HEK293 (cell line): Measurements from ENCODE around the gene CHST2.

Experiments used
- HOXA7 ChIP-seq: sonication (generic); formaldehyde crosslinking; IDR thresholded peaks from 2 replicates; pipeline ENCODE4 v1.8.1; 2022; ENCODE audit warnings: missing genetic modification reagents, borderline replicate concordance
- OSR2 ChIP-seq: fragments of 450-650 bp; formaldehyde crosslinking; IDR thresholded peaks from 2 replicates; pipeline ENCODE4 v1.5.1; 2016; ENCODE audit warnings: missing biosample characterization, missing genetic modification characterization
- SCRT1 ChIP-seq: fragments of 450-650 bp; formaldehyde crosslinking; IDR thresholded peaks from 2 replicates; pipeline ENCODE4 v1.5.1; 2016; ENCODE audit warnings: missing biosample characterization, missing genetic modification characterization, borderline replicate concordance
- SP3 ChIP-seq: fragments of 450-650 bp; formaldehyde crosslinking; IDR thresholded peaks from 2 replicates; pipeline ENCODE4 v1.5.1; 2016; ENCODE audit warnings: missing biosample characterization, missing genetic modification characterization
- WT1 ChIP-seq: fragments of 450-650 bp; formaldehyde crosslinking; IDR thresholded peaks from 2 replicates; pipeline ENCODE4 v1.5.1; 2016; ENCODE audit warnings: missing biosample characterization, missing genetic modification characterization
- ZEB2 ChIP-seq: fragments of 450-650 bp; formaldehyde crosslinking; IDR thresholded peaks from 2 replicates; pipeline ENCODE4 v1.5.1; 2016; ENCODE audit warnings: missing biosample characterization, missing genetic modification characterization
- ZFP69B ChIP-seq: fragments of 450-650 bp; formaldehyde crosslinking; IDR thresholded peaks from 2 replicates; pipeline ENCODE4 v1.5.1; 2016; ENCODE audit warnings: missing biosample characterization, missing genetic modification characterization
- ZNF132 ChIP-seq: fragments of 450-650 bp; formaldehyde crosslinking; IDR thresholded peaks from 2 replicates; pipeline ENCODE4 v1.5.1; 2017; ENCODE audit warnings: missing biosample characterization, missing genetic modification characterization, borderline replicate concordance
- ZNF138 ChIP-seq: fragments of 450-650 bp; formaldehyde crosslinking; IDR thresholded peaks from 2 replicates; pipeline ENCODE4 v1.5.1; 2016; ENCODE audit warnings: missing biosample characterization, missing genetic modification characterization, borderline replicate concordance
- ZNF146 ChIP-seq: fragments of 450-650 bp; formaldehyde crosslinking; IDR thresholded peaks from 2 replicates; pipeline ENCODE4 v1.5.1; 2016; ENCODE audit warnings: missing biosample characterization, missing genetic modification characterization
- ZNF16 ChIP-seq: fragments of 450-650 bp; formaldehyde crosslinking; IDR thresholded peaks from 2 replicates; pipeline ENCODE4 v1.5.1; 2016; ENCODE audit warnings: low read depth, missing biosample characterization, missing genetic modification characterization
- ZNF174 ChIP-seq: fragments of 450-650 bp; formaldehyde crosslinking; IDR thresholded peaks from 2 replicates; pipeline ENCODE4 v1.5.0; 2017; ENCODE audit warnings: missing biosample characterization, mild to moderate bottlenecking, missing genetic modification characterization
- ZNF302 ChIP-seq: fragments of 450-650 bp; formaldehyde crosslinking; IDR thresholded peaks from 2 replicates; pipeline ENCODE4 v1.5.1; 2016; ENCODE audit warnings: missing biosample characterization, missing genetic modification characterization, low read depth
- ZNF311 ChIP-seq: fragments of 450-650 bp; formaldehyde crosslinking; IDR thresholded peaks from 2 replicates; pipeline ENCODE4 v1.5.1; 2017; ENCODE audit warnings: missing biosample characterization, missing genetic modification characterization, borderline replicate concordance
- ZNF473 ChIP-seq: fragments of 450-650 bp; formaldehyde crosslinking; IDR thresholded peaks from 2 replicates; pipeline ENCODE4 v1.5.1; 2017; ENCODE audit warnings: missing biosample characterization, missing genetic modification characterization
- ZNF530 ChIP-seq: fragments of 450-650 bp; formaldehyde crosslinking; IDR thresholded peaks from 2 replicates; pipeline ENCODE4 v1.5.1; 2016; ENCODE audit warnings: low read depth, missing biosample characterization, missing genetic modification characterization
- ZNF560 ChIP-seq: fragments of 450-650 bp; formaldehyde crosslinking; IDR thresholded peaks from 2 replicates; pipeline ENCODE4 v1.5.1; 2017; ENCODE audit warnings: missing biosample characterization, missing genetic modification characterization, borderline replicate concordance
- ZNF600 ChIP-seq: fragments of 450-650 bp; formaldehyde crosslinking; IDR thresholded peaks from 2 replicates; pipeline ENCODE4 v1.5.1; 2016; ENCODE audit warnings: missing biosample characterization, missing genetic modification characterization
- ZNF623 ChIP-seq: fragments of 450-650 bp; formaldehyde crosslinking; IDR thresholded peaks from 2 replicates; pipeline ENCODE4 v1.5.1; 2016; ENCODE audit warnings: missing biosample characterization, missing genetic modification characterization
- ZNF629 ChIP-seq: fragments of 450-650 bp; formaldehyde crosslinking; IDR thresholded peaks from 2 replicates; pipeline ENCODE4 v1.5.1; 2017; ENCODE audit warnings: missing biosample characterization, missing genetic modification characterization
- ZNF664 ChIP-seq: fragments of 450-650 bp; formaldehyde crosslinking; IDR thresholded peaks from 2 replicates; pipeline ENCODE4 v1.5.1; 2016; ENCODE audit warnings: missing biosample characterization, missing genetic modification characterization
- ZNF701 ChIP-seq: fragments of 450-650 bp; formaldehyde crosslinking; IDR thresholded peaks from 2 replicates; pipeline ENCODE4 v1.5.1; 2016; ENCODE audit warnings: missing biosample characterization, missing genetic modification characterization
- ZNF707 ChIP-seq: fragments of 450-650 bp; formaldehyde crosslinking; IDR thresholded peaks from 2 replicates; pipeline ENCODE4 v1.5.1; 2016; ENCODE audit warnings: missing biosample characterization, missing genetic modification characterization
- ZNF785 ChIP-seq: fragments of 450-650 bp; formaldehyde crosslinking; IDR thresholded peaks from 2 replicates; pipeline ENCODE4 v1.5.1; 2016; ENCODE audit warnings: missing biosample characterization, missing genetic modification characterization
- ZSCAN23 ChIP-seq: fragments of 450-650 bp; formaldehyde crosslinking; IDR thresholded peaks from 2 replicates; pipeline ENCODE4 v1.5.1; 2016; ENCODE audit warnings: missing biosample characterization, missing genetic modification characterization
- ZXDB ChIP-seq: fragments of 450-650 bp; formaldehyde crosslinking; IDR thresholded peaks from 2 replicates; pipeline ENCODE4 v1.5.1; 2016; ENCODE audit warnings: missing biosample characterization, missing genetic modification characterization
- TF ChIP-seq, protein P1 (sequence below): fragments of 450-650 bp; formaldehyde crosslinking; IDR thresholded peaks from 2 replicates; pipeline ENCODE4 v1.5.1; 2016; ENCODE audit warnings: missing biosample characterization, missing genetic modification characterization, borderline replicate concordance
- TF ChIP-seq, protein P2 (sequence below): fragments of 450-650 bp; formaldehyde crosslinking; IDR thresholded peaks from 2 replicates; pipeline ENCODE4 v1.5.1; 2016; ENCODE audit warnings: missing biosample characterization, missing genetic modification characterization
- TF ChIP-seq, protein P3 (sequence below): fragments of 450-650 bp; formaldehyde crosslinking; IDR thresholded peaks from 2 replicates; pipeline ENCODE4 v1.5.0; 2017; ENCODE audit warnings: missing biosample characterization, missing genetic modification characterization, borderline replicate concordance
- TF ChIP-seq, protein P4 (sequence below): fragments of 450-650 bp; formaldehyde crosslinking; IDR thresholded peaks from 2 replicates; pipeline ENCODE4 v1.5.1; 2017; ENCODE audit warnings: missing biosample characterization, missing genetic modification characterization

CHST2 gene

DNA sequence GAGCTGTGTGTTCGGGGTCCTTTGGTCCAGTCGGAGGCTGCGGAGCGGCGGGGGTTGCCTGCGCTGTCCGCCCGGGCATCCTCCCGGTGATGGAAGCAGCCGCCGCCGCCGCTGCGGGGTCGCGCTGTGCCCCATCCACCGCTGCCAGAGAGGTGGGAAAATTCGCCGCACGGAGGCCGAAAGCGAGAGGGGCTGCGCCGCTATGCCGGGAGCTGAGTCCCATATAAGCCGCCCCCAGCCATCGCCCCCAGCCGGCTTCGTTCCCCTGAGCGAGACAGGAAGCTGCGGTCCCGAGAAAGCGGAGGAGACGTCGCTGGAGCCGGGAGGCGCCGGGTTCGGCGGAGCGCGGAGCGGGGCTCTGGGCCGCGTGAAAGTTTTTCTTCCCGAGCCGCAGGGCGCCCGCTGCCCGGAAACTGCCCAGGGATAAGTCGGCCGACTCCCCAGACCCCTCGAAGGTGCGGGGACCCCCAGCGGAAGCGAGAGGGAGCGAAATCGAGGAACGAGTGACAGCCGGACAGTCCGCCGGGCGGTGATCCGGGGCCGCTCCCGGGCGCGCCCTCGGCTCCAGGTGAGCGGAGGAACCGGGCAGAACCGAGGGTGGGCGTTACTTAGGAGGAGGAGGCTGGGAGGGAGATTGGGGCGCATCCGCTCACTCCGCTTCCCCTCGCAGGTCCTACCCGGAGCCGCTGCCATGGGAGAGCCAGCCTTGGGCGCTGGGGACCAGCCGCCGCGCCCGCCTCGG is 574 bp downstream of the CHST2 start (continued):
- TF ChIP-seq, protein P1, sequence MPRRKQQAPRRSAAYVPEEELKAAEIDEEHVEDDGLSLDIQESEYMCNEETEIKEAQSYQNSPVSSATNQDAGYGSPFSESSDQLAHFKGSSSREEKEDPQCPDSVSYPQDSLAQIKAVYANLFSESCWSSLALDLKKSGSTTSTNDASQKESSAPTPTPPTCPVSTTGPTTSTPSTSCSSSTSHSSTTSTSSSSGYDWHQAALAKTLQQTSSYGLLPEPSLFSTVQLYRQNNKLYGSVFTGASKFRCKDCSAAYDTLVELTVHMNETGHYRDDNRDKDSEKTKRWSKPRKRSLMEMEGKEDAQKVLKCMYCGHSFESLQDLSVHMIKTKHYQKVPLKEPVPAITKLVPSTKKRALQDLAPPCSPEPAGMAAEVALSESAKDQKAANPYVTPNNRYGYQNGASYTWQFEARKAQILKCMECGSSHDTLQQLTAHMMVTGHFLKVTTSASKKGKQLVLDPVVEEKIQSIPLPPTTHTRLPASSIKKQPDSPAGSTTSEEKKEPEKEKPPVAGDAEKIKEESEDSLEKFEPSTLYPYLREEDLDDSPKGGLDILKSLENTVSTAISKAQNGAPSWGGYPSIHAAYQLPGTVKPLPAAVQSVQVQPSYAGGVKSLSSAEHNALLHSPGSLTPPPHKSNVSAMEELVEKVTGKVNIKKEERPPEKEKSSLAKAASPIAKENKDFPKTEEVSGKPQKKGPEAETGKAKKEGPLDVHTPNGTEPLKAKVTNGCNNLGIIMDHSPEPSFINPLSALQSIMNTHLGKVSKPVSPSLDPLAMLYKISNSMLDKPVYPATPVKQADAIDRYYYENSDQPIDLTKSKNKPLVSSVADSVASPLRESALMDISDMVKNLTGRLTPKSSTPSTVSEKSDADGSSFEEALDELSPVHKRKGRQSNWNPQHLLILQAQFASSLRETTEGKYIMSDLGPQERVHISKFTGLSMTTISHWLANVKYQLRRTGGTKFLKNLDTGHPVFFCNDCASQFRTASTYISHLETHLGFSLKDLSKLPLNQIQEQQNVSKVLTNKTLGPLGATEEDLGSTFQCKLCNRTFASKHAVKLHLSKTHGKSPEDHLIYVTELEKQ (tag by site-specific recombination), result no peak
- TF ChIP-seq ZXDB (tag by site-specific recombination) (no peak), ZEB2 (peak; percentile 52; the same call in 1 of the 2 replicates), ZNF146 (tag by site-specific recombination) (no peak), ZSCAN23 (tag by site-specific recombination) (no peak), ZNF138 (no peak), ZNF174 (tag by site-specific recombination) (no peak), ZNF664 (tag by site-specific recombination) (no peak), ZNF311 (tag by site-specific recombination) (no peak), SCRT1 (tag by site-specific recombination) (no peak), ZNF623 (tag by site-specific recombination) (no peak), WT1 (tag by site-specific recombination) (no peak), ZFP69B (no peak), ZNF302 (tag by site-specific recombination) (no peak), SP3 (tag by site-specific recombination) (0 out of 2 replicates have a peak, but pooled peaks have one; percentile 13), OSR2 (no peak), ZNF629 (tag by site-specific recombination) (no peak), ZNF707 (tag by site-specific recombination) (no peak), ZNF132 (tag by site-specific recombination) (no peak), ZNF785 (tag by site-specific recombination) (no peak), ZNF600 (tag by site-specific recombination) (0 out of 2 replicates have a peak, but pooled peaks have one; percentile 32), ZNF473 (tag by site-specific recombination) (no peak), ZNF701 (tag by site-specific recombination) (no peak), ZNF16 (tag by site-specific recombination) (no peak), HOXA7 (CRISPR knock-in tag) (no peak), ZNF560 (tag by site-specific recombination) (no peak), ZNF530 (tag by site-specific recombination) (no peak)
- TF ChIP-seq, protein P2, sequence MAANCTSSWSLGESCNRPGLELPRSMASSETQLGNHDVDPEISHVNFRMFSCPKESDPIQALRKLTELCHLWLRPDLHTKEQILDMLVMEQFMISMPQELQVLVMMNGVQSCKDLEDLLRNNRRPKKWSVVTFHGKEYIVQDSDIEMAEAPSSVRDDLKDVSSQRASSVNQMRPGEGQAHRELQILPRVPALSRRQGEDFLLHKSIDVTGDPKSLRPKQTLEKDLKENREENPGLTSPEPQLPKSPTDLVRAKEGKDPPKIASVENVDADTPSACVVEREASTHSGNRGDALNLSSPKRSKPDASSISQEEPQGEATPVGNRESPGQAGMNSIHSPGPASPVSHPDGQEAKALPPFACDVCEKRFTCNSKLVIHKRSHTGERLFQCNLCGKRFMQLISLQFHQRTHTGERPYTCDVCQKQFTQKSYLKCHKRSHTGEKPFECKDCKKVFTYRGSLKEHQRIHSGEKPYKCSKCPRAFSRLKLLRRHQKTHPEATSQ (tag by site-specific recombination), result no peak
- TF ChIP-seq, protein P3, sequence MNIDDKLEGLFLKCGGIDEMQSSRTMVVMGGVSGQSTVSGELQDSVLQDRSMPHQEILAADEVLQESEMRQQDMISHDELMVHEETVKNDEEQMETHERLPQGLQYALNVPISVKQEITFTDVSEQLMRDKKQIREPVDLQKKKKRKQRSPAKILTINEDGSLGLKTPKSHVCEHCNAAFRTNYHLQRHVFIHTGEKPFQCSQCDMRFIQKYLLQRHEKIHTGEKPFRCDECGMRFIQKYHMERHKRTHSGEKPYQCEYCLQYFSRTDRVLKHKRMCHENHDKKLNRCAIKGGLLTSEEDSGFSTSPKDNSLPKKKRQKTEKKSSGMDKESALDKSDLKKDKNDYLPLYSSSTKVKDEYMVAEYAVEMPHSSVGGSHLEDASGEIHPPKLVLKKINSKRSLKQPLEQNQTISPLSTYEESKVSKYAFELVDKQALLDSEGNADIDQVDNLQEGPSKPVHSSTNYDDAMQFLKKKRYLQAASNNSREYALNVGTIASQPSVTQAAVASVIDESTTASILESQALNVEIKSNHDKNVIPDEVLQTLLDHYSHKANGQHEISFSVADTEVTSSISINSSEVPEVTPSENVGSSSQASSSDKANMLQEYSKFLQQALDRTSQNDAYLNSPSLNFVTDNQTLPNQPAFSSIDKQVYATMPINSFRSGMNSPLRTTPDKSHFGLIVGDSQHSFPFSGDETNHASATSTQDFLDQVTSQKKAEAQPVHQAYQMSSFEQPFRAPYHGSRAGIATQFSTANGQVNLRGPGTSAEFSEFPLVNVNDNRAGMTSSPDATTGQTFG (tag by site-specific recombination), result no peak
- TF ChIP-seq, protein P4, sequence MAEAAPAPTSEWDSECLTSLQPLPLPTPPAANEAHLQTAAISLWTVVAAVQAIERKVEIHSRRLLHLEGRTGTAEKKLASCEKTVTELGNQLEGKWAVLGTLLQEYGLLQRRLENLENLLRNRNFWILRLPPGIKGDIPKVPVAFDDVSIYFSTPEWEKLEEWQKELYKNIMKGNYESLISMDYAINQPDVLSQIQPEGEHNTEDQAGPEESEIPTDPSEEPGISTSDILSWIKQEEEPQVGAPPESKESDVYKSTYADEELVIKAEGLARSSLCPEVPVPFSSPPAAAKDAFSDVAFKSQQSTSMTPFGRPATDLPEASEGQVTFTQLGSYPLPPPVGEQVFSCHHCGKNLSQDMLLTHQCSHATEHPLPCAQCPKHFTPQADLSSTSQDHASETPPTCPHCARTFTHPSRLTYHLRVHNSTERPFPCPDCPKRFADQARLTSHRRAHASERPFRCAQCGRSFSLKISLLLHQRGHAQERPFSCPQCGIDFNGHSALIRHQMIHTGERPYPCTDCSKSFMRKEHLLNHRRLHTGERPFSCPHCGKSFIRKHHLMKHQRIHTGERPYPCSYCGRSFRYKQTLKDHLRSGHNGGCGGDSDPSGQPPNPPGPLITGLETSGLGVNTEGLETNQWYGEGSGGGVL, result no peak
